ENCODE data around the gene GGA1. TPM values are rescaled to one million over a fixed set of nuclear protein-coding genes. Genes with fewer than 3 reads are reported as not detected.

GGA1 gene
- total RNA-seq, 8 experiments from 2014 or later, result 25.1 to 76.1 (median 34.1) TPM

- Histone ChIP-seq H3K4me1 (replicated peaks in 1 of 2) (peaks cover 4 to 6% of the 10 kb centered on the region in 2 donors), H3K27ac (no peak overlapping the region), H3K4me3 (no peak overlapping the region)
- 80 to 90% (median 90%) methylated on average over 2 to 3 of the region's 7 CpGs; no CpG with 5 or more reads in 7 of the 10 experiments for WGBS, 10 experiments
- ATAC-seq (replicated peaks in 6 of 8), result no peak
- in situ Hi-C loops (cut with MboI; ENCODE audit: low pct_unique_long_range_greater_than_20kb in 2 of 9, low sequenced_read_pairs in 9 of 9, unreplicated experiment in 9 of 9), result no loop called here
Measured at GRCh38 chr22:37619991-37620390, 11.4 kb downstream of the GGA1 start.

GRCh38 chr22:37621352-37621860, 12.8 kb downstream of the GGA1 start:
- no peak for ATAC-seq (replicated peaks in 6 of 8)
- 80 to 100% (median 88%) methylated on average over 1 to 8 of the region's 12 CpGs; no CpG with 5 or more reads in 4 of the 10 experiments for WGBS, 10 experiments
- Histone ChIP-seq H3K4me1 (replicated peaks in 1 of 2) (peaks cover 4 to 6% of the 10 kb centered on the region in 2 donors), H3K4me3 (no peak overlapping the region), H3K27ac (no peak overlapping the region)
- in situ Hi-C loops (cut with MboI; ENCODE audit: low pct_unique_long_range_greater_than_20kb in 2 of 9, low sequenced_read_pairs in 9 of 9, unreplicated experiment in 9 of 9), result no loop called here

- in situ Hi-C loops (cut with MboI; ENCODE audit: low pct_unique_long_range_greater_than_20kb in 2 of 9, low sequenced_read_pairs in 9 of 9, unreplicated experiment in 9 of 9), result no loop called here
- ATAC-seq (replicated peaks in 6 of 8), result peak; percentile 62 to 95 (median 68)
- peak overlapping the region in 1 of 2 donors; percentile 22 for H3K27ac ChIP-seq
- H3K4me3 ChIP-seq, result no peak overlapping the region
- 0 to 71% (median 29%) methylated on average over 1 to 10 of the region's 22 CpGs; no CpG with 5 or more reads in 6 of the 10 experiments for WGBS, 10 experiments
- H3K4me1 ChIP-seq (replicated peaks in 1 of 2), result peaks cover 4 to 6% of the 10 kb centered on the region in 2 donors
Measured at GRCh38 chr22:37623075-37624016, 14.7 kb downstream of the GGA1 start.

- no peak overlapping the region for H3K4me3 ChIP-seq
- in situ Hi-C loops (cut with MboI; ENCODE audit: low pct_unique_long_range_greater_than_20kb in 2 of 9, low sequenced_read_pairs in 9 of 9, unreplicated experiment in 9 of 9), result no loop called here
- no peak for ATAC-seq (replicated peaks in 6 of 8)
- H3K4me1 ChIP-seq (replicated peaks in 1 of 2), result peaks cover 4 to 6% of the 10 kb centered on the region in 2 donors
- WGBS, 10 experiments, result 63 to 100% (median 100%) methylated on average over 1 to 6 of the region's 6 CpGs; no CpG with 5 or more reads in 5 of the 10 experiments
- peak overlapping the region in 1 of 2 donors; percentile 22 for H3K27ac ChIP-seq
Measured at GRCh38 chr22:37624017-37624365, 15.4 kb downstream of the GGA1 start.

GRCh38 chr22:37624876-37625275, 16.2 kb downstream of the GGA1 start:
- Histone ChIP-seq H3K27ac (no peak overlapping the region), H3K4me1 (replicated peaks in 1 of 2) (peaks cover 4 to 6% of the 10 kb centered on the region in 2 donors), H3K4me3 (no peak overlapping the region)
- WGBS, 10 experiments, result 100% methylated on average over 1 of the region's 7 CpGs; no CpG with 5 or more reads in 9 of the 10 experiments
- ATAC-seq (replicated peaks in 6 of 8), result no peak
- in situ Hi-C loops (cut with MboI; ENCODE audit: low pct_unique_long_range_greater_than_20kb in 2 of 9, low sequenced_read_pairs in 9 of 9, unreplicated experiment in 9 of 9), result no loop called here

- WGBS, 10 experiments, result 95 to 100% methylated on average over 1 to 4 of the region's 14 CpGs; no CpG with 5 or more reads in 8 of the 10 experiments
- no peak overlapping the region for H3K27ac ChIP-seq
Measured at GRCh38 chr22:37625737-37626136, 17.1 kb downstream of the GGA1 start.

GRCh38 chr22:37626144-37626543, 17.5 kb downstream of the GGA1 start:
- WGBS, 10 experiments, result 80 to 100% (median 92%) methylated on average over 1 to 8 of the region's 11 CpGs; no CpG with 5 or more reads in 5 of the 10 experiments
- no peak overlapping the region for H3K4me3 ChIP-seq
- H3K4me1 ChIP-seq (replicated peaks in 1 of 2), result peaks cover 4 to 6% of the 10 kb centered on the region in 2 donors
- no peak overlapping the region for H3K27ac ChIP-seq
- ATAC-seq (replicated peaks in 6 of 8), result no peak
- in situ Hi-C loops (cut with MboI; ENCODE audit: low pct_unique_long_range_greater_than_20kb in 2 of 9, low sequenced_read_pairs in 9 of 9, unreplicated experiment in 9 of 9), result no loop called here

More at GRCh38 chr22:37625737-37626136, 17.1 kb downstream of the GGA1 start:
- in situ Hi-C loops (cut with MboI; ENCODE audit: low pct_unique_long_range_greater_than_20kb in 2 of 9, low sequenced_read_pairs in 9 of 9, unreplicated experiment in 9 of 9), result no loop called here
- H3K4me1 ChIP-seq (replicated peaks in 1 of 2), result peaks cover 4 to 6% of the 10 kb centered on the region in 2 donors
- no peak for ATAC-seq (replicated peaks in 6 of 8)
- no peak overlapping the region for H3K4me3 ChIP-seq

GRCh38 chr22:37626556-37627075, 18.0 kb downstream of the GGA1 start:
- WGBS, 10 experiments, result 20 to 100% (median 87%) methylated on average over 1 to 10 of the region's 13 CpGs; no CpG with 5 or more reads in 3 of the 10 experiments
- no peak overlapping the region for H3K4me3 ChIP-seq
- no peak overlapping the region for H3K27ac ChIP-seq
- peaks cover 4 to 6% of the 10 kb centered on the region in 2 donors for H3K4me1 ChIP-seq (replicated peaks in 1 of 2)
- in situ Hi-C loops (cut with MboI; ENCODE audit: low pct_unique_long_range_greater_than_20kb in 2 of 9, low sequenced_read_pairs in 9 of 9, unreplicated experiment in 9 of 9), result no loop called here
- ATAC-seq (replicated peaks in 6 of 8), result no peak

- ATAC-seq (replicated peaks in 6 of 8), result no peak
- peaks cover 4 to 6% of the 10 kb centered on the region in 2 donors for H3K4me1 ChIP-seq (replicated peaks in 1 of 2)
- no peak overlapping the region for H3K4me3 ChIP-seq
- in situ Hi-C loops (cut with MboI; ENCODE audit: low pct_unique_long_range_greater_than_20kb in 2 of 9, low sequenced_read_pairs in 9 of 9, unreplicated experiment in 9 of 9), result no loop called here
- 40 to 100% (median 82%) methylated on average over 1 to 5 of the region's 7 CpGs; no CpG with 5 or more reads in 5 of the 10 experiments for WGBS, 10 experiments
- no peak overlapping the region for H3K27ac ChIP-seq
Measured at GRCh38 chr22:37627121-37627520, 18.5 kb downstream of the GGA1 start.

- ATAC-seq (replicated peaks in 6 of 8), result no peak
- Histone ChIP-seq H3K4me1 (replicated peaks in 1 of 2) (peaks cover 4 to 6% of the 10 kb centered on the region in 2 donors), H3K4me3 (no peak overlapping the region), H3K27ac (no peak overlapping the region)
- WGBS, 10 experiments, result 94 to 100% methylated on average over 2 to 3 of the region's 6 CpGs; no CpG with 5 or more reads in 8 of the 10 experiments
- in situ Hi-C loops (cut with MboI; ENCODE audit: low pct_unique_long_range_greater_than_20kb in 2 of 9, low sequenced_read_pairs in 9 of 9, unreplicated experiment in 9 of 9), result no loop called here
Measured at GRCh38 chr22:37627545-37627944, 18.9 kb downstream of the GGA1 start.

GRCh38 chr22:37628830-37629229, 20.2 kb downstream of the GGA1 start:
- 33 to 97% (median 52%) methylated on average over 1 to 5 of the region's 8 CpGs; no CpG with 5 or more reads in 6 of the 10 experiments for WGBS, 10 experiments
- H3K4me1 ChIP-seq (replicated peaks in 1 of 2), result peaks cover 10 to 16% of the 10 kb centered on the region in 2 donors
- H3K4me3 ChIP-seq, result no peak overlapping the region
- no peak for ATAC-seq (replicated peaks in 6 of 8)
- in situ Hi-C loops (cut with MboI; ENCODE audit: low pct_unique_long_range_greater_than_20kb in 2 of 9, low sequenced_read_pairs in 9 of 9, unreplicated experiment in 9 of 9), result no loop called here
- no peak overlapping the region for H3K27ac ChIP-seq

- in situ Hi-C loops (cut with MboI; ENCODE audit: low pct_unique_long_range_greater_than_20kb in 2 of 9, low sequenced_read_pairs in 9 of 9, unreplicated experiment in 9 of 9), result no loop called here
Measured at GRCh38 chr22:37629928-37630327, 21.3 kb downstream of the GGA1 start.

GRCh38 chr22:37630839-37631435, 22.3 kb downstream of the GGA1 start:
- no peak overlapping the region for H3K27ac ChIP-seq
- in situ Hi-C loops (cut with MboI; ENCODE audit: low pct_unique_long_range_greater_than_20kb in 2 of 9, low sequenced_read_pairs in 9 of 9, unreplicated experiment in 9 of 9), result no loop called here
- H3K4me1 ChIP-seq (replicated peaks in 1 of 2), result peaks cover 24 to 34% of the 10 kb centered on the region in 2 donors
- WGBS, 10 experiments, result 90 to 100% (median 95%) methylated on average over 2 to 3 of the region's 9 CpGs; no CpG with 5 or more reads in 7 of the 10 experiments
- H3K4me3 ChIP-seq, result no peak overlapping the region
- ATAC-seq (replicated peaks in 6 of 8), result no peak

More at GRCh38 chr22:37629928-37630327, 21.3 kb downstream of the GGA1 start:
- no peak overlapping the region for H3K27ac ChIP-seq
- peaks cover 19 to 24% of the 10 kb centered on the region in 2 donors for H3K4me1 ChIP-seq (replicated peaks in 1 of 2)
- H3K4me3 ChIP-seq, result no peak overlapping the region
- WGBS, 10 experiments, result 60% methylated on average over 2 of the region's 10 CpGs; no CpG with 5 or more reads in 9 of the 10 experiments
- no peak for ATAC-seq (replicated peaks in 6 of 8)

Data from motor neuron (in vitro differentiated cells).